Measurements from ENCODE around the gene LTA.

DNA sequence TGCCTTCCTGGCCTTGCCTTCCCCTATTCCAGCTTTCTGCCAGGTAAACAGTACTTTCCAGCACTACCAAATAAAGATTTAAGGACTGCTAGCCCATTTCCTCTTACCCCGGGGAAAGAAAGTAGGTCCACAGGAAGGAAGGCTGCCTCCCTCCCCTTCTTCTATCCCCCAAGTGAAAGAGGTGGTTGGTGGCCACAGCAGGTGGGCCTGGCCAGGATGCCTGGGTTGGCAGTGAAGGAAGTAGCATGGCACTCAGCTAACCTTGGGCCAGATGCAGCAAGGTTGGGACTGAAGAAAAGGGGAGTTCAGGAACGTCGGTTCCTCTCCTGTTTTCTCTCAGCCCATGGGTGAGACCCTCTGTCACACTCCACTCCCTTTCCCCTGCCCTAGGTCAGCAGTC lies 15.8 kb upstream of the LTA start:
- no peak for TF ChIP-seq ZNF221 (tag by site-specific recombination; IDR thresholded peaks at IDR 0.05; ENCODE audit: borderline replicate concordance)
- TF ChIP-seq REST (tag by site-specific recombination; IDR thresholded peaks at IDR 0.05), result no peak
- TF ChIP-seq, protein P1, sequence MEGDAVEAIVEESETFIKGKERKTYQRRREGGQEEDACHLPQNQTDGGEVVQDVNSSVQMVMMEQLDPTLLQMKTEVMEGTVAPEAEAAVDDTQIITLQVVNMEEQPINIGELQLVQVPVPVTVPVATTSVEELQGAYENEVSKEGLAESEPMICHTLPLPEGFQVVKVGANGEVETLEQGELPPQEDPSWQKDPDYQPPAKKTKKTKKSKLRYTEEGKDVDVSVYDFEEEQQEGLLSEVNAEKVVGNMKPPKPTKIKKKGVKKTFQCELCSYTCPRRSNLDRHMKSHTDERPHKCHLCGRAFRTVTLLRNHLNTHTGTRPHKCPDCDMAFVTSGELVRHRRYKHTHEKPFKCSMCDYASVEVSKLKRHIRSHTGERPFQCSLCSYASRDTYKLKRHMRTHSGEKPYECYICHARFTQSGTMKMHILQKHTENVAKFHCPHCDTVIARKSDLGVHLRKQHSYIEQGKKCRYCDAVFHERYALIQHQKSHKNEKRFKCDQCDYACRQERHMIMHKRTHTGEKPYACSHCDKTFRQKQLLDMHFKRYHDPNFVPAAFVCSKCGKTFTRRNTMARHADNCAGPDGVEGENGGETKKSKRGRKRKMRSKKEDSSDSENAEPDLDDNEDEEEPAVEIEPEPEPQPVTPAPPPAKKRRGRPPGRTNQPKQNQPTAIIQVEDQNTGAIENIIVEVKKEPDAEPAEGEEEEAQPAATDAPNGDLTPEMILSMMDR (tag by site-specific recombination; IDR thresholded peaks at IDR 0.05), result no peak
- TF ChIP-seq, protein P2, sequence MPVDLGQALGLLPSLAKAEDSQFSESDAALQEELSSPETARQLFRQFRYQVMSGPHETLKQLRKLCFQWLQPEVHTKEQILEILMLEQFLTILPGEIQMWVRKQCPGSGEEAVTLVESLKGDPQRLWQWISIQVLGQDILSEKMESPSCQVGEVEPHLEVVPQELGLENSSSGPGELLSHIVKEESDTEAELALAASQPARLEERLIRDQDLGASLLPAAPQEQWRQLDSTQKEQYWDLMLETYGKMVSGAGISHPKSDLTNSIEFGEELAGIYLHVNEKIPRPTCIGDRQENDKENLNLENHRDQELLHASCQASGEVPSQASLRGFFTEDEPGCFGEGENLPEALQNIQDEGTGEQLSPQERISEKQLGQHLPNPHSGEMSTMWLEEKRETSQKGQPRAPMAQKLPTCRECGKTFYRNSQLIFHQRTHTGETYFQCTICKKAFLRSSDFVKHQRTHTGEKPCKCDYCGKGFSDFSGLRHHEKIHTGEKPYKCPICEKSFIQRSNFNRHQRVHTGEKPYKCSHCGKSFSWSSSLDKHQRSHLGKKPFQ (tag by site-specific recombination; IDR thresholded peaks at IDR 0.05), result no peak
- TF ChIP-seq ZIC2 (tag by site-specific recombination; IDR thresholded peaks at IDR 0.05), result no peak
- TF ChIP-seq ZBTB20 (tag by site-specific recombination; IDR thresholded peaks at IDR 0.05), result no peak
- TF ChIP-seq ZNF449 (tag by site-specific recombination; IDR thresholded peaks at IDR 0.05), result no peak
- no peak for TF ChIP-seq ELK4 (IDR thresholded peaks at IDR 0.05; ENCODE audit: borderline replicate concordance, low read depth, low read length)
- TF ChIP-seq ZNF174 (tag by site-specific recombination; IDR thresholded peaks at IDR 0.05), result no peak
- TF ChIP-seq MZF1 (tag by site-specific recombination; IDR thresholded peaks at IDR 0.05; ENCODE audit: borderline replicate concordance), result no peak
- TF ChIP-seq ZNF792 (tag by site-specific recombination; IDR thresholded peaks at IDR 0.05), result no peak
- no peak for TF ChIP-seq REPIN1 (tag by site-specific recombination; IDR thresholded peaks at IDR 0.05; ENCODE audit: low read depth)
- TF ChIP-seq ZNF391 (tag by site-specific recombination; IDR thresholded peaks at IDR 0.05; ENCODE audit: borderline replicate concordance, low read depth), result no peak
